Effector memory CD4-positive, alpha-beta T cell (primary cell): Measurements from ENCODE around the gene AGBL5.
"Not testable (repeated sequence)": the region's sequence is repeated elsewhere in the genome, so short reads cannot be mapped to it uniquely, and the experiment has no call there.

ENCODE experiments used
- DNase-seq, 3 donors: peaks; one replicate each; pipeline ENCODE4 v3.0.0-alpha.2; 2020
- H3K27ac ChIP-seq: 2 replicates; pipeline ENCODE4 v1.7.0; 2013; ENCODE audit warnings: mild to moderate bottlenecking, low read length, moderate library complexity; ENCODE audit not compliant: insufficient read depth, poor library complexity, severe bottlenecking
- H3K27me3 ChIP-seq: replicated peaks from 2 replicates; pipeline ENCODE4 v1.7.0; 2013; ENCODE audit warnings: mild to moderate bottlenecking, low read length; ENCODE audit not compliant: insufficient read depth, control insufficient read depth, poor library complexity, severe bottlenecking
- H3K36me3 ChIP-seq: 2 replicates; pipeline ENCODE4 v1.7.0; 2013; ENCODE audit warnings: mild to moderate bottlenecking, low read length, moderate library complexity; ENCODE audit not compliant: control insufficient read depth, insufficient read depth
- H3K4me1 ChIP-seq: 2 replicates; pipeline ENCODE4 v1.7.0; 2013; ENCODE audit warnings: low read length, mild to moderate bottlenecking; ENCODE audit not compliant: control insufficient read depth, insufficient read depth, poor library complexity, severe bottlenecking
- H3K4me3 ChIP-seq: 2 replicates; pipeline ENCODE4 v1.7.0; 2013; ENCODE audit warnings: low read length, low read depth, mild to moderate bottlenecking; ENCODE audit not compliant: insufficient read depth, poor library complexity, severe bottlenecking
- H3K9me3 ChIP-seq: 2 replicates; pipeline ENCODE4 v1.7.0; 2013; ENCODE audit warnings: mild to moderate bottlenecking, low read length, moderate library complexity; ENCODE audit not compliant: control insufficient read depth

The AGBL5 gene

DNA sequence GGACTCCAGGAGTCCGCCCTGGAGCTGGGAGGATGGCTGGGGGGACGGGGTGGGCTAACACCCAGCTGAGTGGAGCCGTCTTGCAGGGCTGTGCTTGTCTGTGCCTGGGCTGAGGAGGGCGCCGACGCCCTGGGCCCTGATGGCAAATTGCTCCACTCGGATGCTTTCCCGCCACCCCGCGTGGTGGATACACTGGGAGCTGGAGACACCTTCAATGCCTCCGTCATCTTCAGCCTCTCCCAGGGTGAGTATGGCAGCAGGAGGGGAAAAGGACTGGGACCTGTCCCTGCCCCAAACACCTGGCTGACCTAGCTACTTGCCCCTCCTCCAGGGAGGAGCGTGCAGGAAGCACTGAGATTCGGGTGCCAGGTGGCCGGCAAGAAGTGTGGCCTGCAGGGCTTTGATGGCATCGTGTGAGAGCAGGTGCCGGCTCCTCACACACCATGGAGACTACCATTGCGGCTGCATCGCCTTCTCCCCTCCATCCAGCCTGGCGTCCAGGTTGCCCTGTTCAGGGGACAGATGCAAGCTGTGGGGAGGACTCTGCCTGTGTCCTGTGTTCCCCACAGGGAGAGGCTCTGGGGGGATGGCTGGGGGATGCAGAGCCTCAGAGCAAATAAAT lies 48.0 kb downstream of the AGBL5 start:
- Histone ChIP-seq H3K9me3 (no peaks in the 10 kb centered on the region), H3K27me3 (no peaks in the 10 kb centered on the region), H3K36me3 (no peaks in the 10 kb centered on the region), H3K27ac (no peak overlapping the region), H3K4me3 (no peak overlapping the region), H3K4me1 (peaks cover 7% of the 10 kb centered on the region)
- DNase-seq = no peak

DNA sequence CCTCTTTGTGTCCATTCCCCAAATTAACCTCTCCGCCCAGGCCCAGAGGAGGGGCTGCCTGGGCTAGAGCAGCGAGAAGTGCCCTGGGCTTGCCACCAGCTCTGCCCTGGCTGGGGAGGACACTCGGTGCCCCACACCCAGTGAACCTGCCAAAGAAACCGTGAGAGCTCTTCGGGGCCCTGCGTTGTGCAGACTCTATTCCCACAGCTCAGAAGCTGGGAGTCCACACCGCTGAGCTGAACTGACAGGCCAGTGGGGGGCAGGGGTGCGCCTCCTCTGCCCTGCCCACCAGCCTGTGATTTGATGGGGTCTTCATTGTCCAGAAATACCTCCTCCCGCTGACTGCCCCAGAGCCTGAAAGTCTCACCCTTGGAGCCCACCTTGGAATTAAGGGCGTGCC lies 48.6 kb downstream of the AGBL5 start:
- Histone ChIP-seq H3K4me1 (peaks cover 7% of the 10 kb centered on the region), H3K27ac (no peak overlapping the region), H3K4me3 (no peak overlapping the region), H3K36me3 (no peaks in the 10 kb centered on the region), H3K27me3 (no peaks in the 10 kb centered on the region), H3K9me3 (no peaks in the 10 kb centered on the region)
- DNase-seq = no peak

DNA sequence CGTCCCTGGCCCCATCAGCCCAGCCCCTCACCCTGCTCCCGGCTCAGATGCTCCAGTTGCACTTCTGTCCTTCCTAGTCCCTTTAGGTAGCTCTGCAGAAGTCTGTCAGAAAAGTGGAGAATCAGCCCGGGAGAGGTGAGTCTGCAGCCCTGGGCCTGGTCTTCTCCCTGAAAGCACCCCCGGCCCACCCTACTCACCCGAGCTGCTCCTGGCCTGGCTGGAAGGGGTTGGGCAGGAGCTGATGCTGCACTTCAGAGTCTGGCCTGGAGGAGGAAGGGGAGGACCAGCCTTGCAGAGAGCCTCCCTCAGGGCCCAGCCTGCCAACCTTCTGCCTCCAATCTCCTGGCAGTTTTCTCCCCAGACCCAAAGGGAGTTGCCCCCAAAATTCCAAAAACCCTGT lies 50.9 kb downstream of the AGBL5 start:
- H3K36me3 ChIP-seq = no peaks in the 10 kb centered on the region
- H3K4me3 ChIP-seq = no peak overlapping the region
- DNase-seq = no peak
- no peaks in the 10 kb centered on the region for H3K9me3 ChIP-seq
- H3K4me1 ChIP-seq = no peaks in the 10 kb centered on the region
- H3K27me3 ChIP-seq = no peaks in the 10 kb centered on the region
- no peak overlapping the region for H3K27ac ChIP-seq

DNA sequence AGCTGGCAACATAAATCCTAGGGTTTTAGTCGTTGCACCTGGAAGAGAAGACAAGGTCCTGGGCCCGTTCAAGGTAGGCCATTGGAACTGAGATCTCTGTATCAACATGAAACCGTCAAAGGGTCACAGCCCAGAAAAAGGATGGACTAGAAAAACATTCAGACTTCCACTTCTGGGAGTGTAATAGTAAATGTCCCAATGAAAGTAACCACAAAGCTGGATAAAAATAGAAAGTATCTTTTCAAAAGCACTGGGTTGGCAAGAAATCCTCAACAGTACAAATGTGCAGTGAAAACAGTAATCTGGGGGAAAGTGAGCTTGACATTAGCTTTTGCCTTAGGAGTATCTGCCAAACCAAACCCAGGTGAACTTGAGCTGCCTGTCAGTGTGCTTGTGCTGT lies 54.5 kb downstream of the AGBL5 start:
- no peaks in the 10 kb centered on the region for H3K4me1 ChIP-seq

DNA sequence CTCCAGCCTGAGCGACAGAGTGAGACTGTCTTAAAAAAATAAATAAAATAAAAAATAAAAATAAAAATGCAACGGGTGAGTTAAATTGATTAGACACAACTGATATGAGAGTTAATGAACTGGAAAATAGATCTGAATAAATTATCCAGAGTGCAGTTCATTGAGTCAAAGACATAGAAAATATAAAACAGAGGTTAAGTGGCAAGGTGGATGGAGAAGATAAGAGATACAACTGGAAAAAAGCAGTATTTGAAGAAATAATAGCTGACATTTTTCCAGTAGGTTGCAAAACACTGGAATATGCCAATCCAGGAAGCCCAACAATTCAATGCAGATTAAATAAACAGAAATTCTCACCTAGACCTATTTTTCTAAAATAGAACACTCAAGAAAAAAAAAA lies 56.8 kb downstream of the AGBL5 start:
- no peaks in the 10 kb centered on the region for H3K9me3 ChIP-seq
- H3K4me1 ChIP-seq = no peaks in the 10 kb centered on the region
- H3K27ac ChIP-seq = no peak overlapping the region
- H3K36me3 ChIP-seq = no peaks in the 10 kb centered on the region
- no peaks in the 10 kb centered on the region for H3K27me3 ChIP-seq
- no peak for DNase-seq
- no peak overlapping the region for H3K4me3 ChIP-seq

More for the DNA sequence above, 54.5 kb downstream of the AGBL5 start:
- Histone ChIP-seq H3K27me3 (no peaks in the 10 kb centered on the region), H3K36me3 (no peaks in the 10 kb centered on the region), H3K9me3 (no peaks in the 10 kb centered on the region), H3K4me3 (no peak overlapping the region), H3K27ac (no peak overlapping the region)
- no peak for DNase-seq

DNA sequence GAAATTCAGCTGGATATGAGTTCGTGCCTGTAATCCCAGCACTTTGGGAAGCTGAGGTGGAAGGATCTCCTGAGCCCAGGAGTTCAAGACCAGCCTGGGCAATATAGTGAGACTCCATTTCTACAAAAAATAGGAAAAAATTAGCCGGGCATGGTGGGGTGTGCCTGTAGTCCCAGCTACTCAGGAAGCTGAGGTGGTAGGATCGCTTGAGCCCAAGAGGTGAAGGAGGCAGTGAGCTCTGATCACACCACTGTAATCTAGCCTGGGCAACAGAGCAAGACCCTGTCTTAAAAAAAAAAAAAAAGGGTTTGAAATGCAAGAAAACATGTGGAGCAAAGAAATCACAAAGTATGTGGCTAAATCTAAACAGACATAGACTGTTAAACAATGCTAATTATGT lies 57.6 kb downstream of the AGBL5 start:
- Histone ChIP-seq H3K4me3 (no peak overlapping the region), H3K36me3 (no peaks in the 10 kb centered on the region), H3K27ac (no peak overlapping the region), H3K27me3 (no peaks in the 10 kb centered on the region), H3K4me1 (no peaks in the 10 kb centered on the region), H3K9me3 (no peaks in the 10 kb centered on the region)
- DNase-seq = no peak

DNA sequence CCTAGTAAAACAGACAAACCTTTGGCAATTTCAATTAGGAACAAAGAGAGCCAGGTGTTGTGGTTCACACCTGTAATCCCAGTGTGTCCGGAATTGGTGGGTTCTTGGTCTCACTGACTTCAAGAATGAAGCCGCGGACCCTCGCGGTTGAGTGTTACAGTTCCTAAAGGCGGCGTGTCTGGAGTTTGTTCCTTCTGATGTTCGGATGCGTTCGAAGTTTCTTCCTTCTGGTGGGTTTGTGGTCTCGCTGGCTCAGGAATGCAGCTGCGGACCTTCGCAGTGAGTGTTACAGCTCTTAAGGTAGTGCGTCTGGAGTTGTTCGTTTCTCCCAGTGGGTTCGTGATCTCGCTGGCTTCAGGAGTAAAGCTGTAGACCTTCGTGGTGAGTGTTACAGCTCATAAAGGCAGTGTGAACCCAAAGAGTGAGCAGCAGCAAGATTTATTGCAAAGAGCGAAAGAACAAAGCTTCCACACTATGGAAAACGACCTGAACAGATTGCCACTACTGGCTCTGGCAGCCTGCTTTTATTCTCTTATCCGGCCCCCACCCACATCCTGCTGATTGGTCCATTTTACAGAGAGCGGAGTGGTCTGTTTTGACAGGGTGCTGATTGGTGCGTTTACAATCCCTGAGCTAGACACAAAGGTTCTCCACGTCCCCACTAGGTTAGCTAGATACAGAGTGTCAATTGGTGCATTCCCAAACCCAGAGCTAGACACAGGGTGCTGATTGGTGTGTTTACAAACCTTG lies 59.3 kb downstream of the AGBL5 start:
- not testable (repeated sequence) for H3K4me3 ChIP-seq, H3K36me3 ChIP-seq, H3K9me3 ChIP-seq, H3K4me1 ChIP-seq, H3K27ac ChIP-seq, DNase-seq, H3K27me3 ChIP-seq

DNA sequence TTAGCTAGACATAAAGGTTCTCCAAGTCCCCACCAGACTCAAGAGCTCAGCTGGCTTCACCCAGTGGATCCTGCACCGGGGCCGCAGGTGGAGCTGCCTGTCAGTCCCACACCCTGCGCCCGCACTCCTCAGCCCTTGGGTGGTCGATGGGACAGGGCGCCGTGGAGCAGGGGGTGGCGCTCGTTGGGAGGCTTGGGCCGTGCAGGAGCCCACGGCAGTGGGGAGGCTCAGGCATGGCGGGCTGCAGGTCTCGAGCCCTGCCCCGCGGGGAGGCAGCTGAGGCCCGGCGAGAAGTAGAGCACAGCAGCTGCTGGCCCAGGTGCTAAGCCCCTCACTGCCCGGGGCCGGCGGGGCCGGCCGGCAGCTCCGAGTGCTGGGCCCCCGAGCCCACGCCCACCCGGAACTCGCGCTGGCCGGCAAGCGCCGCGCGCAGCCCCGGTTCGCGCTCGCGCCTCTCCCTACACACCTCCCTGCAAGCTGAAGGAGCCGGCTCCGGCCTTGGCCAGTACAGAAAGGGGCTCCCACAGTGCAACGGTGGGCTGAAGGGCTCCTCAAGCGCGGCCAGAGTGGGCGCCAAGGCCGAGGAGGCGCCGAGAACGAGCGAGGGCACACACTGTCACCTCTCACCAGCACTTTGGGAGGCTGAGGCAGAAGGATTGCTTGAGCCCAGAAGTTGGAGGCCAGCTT lies 60.1 kb downstream of the AGBL5 start:
- not testable (repeated sequence) for H3K36me3 ChIP-seq, H3K9me3 ChIP-seq, H3K27me3 ChIP-seq, H3K27ac ChIP-seq, H3K4me3 ChIP-seq, DNase-seq, H3K4me1 ChIP-seq

DNA sequence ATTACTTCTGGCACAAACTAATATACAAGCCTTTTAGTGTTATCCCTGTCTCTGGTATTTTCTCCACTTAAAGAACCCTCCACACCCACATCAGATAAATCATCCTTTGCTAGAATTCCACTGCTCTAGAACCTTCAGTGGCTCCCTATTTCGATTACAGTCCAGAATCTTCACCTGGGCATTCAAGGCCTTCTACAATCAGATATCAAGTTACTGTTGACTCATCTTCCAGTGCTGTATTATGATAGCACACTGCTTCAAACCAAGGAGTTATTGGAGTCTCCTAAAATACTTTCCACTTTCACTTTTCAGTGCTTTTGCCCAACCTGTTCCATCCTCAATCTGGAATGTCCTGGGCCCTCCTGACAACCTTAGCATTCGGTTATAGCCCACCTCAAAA lies 64.1 kb downstream of the AGBL5 start:
- Histone ChIP-seq H3K4me3 (no peak overlapping the region), H3K4me1 (peaks cover 8% of the 10 kb centered on the region), H3K9me3 (no peaks in the 10 kb centered on the region), H3K27ac (no peak overlapping the region), H3K27me3 (peaks cover 19% of the 10 kb centered on the region), H3K36me3 (no peaks in the 10 kb centered on the region)
- no peak for DNase-seq

DNA sequence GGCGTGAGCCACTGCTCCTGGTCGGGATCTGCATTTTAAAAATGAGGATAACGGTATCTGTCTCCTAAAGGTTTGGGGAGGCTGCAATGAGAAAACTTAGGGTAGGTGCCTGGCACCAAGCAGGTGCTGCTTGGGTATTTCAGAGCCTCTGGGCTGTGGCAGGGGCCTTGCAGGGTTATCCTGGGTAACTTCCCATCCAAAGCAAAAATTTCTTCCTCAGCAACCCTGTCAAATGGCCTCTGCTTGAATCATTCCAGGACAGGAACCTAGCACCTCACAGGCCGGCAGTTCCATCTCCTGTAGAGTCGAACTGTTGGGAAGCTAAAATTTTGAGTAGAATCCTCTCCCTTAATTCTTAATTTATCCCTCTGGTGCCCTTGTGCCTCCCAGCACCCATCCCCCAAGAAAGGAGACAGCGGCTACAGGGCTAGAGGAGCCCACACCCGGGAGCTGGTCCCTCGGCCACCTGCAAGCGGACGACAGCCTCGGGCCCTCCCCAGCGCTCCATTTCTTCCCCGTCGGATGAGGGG lies 66.6 kb downstream of the AGBL5 start:
- Histone ChIP-seq H3K36me3 (no peaks in the 10 kb centered on the region), H3K4me3 (peak overlapping the region; percentile 22), H3K27me3 (peaks cover 19% of the 10 kb centered on the region), H3K4me1 (peaks cover 11% of the 10 kb centered on the region), H3K27ac (no peak overlapping the region), H3K9me3 (no peaks in the 10 kb centered on the region)
- DNase-seq = no peak
